IPS-NIHi7 (cell line): ENCODE results near the gene FAM118B.
"Not testable (repeated sequence)": the region's sequence is repeated elsewhere in the genome, so short reads cannot be mapped to it uniquely, and the experiment has no call there.

ENCODE experiments used
- DNase-seq: peaks from one replicate; pipeline ENCODE4 v3.0.0; 2012; ENCODE audit warnings: mixed read lengths; ENCODE audit errors: extremely low spot score

The FAM118B gene

GRCh38 chr11:126268708-126269579 lies 57.4 kb downstream of the FAM118B start, which contains the start of the genes FOXRED1 and SRPRA:
Gene FOXRED1 (plus strand): TSS chr11:126269154. CDS start chr11:126269207, 53 bp downstream.
Gene SRPRA (minus strand): TSS chr11:126268895. CDS start chr11:126268804, 91 bp downstream.
- DNase-seq = peak; percentile 100

DNA sequence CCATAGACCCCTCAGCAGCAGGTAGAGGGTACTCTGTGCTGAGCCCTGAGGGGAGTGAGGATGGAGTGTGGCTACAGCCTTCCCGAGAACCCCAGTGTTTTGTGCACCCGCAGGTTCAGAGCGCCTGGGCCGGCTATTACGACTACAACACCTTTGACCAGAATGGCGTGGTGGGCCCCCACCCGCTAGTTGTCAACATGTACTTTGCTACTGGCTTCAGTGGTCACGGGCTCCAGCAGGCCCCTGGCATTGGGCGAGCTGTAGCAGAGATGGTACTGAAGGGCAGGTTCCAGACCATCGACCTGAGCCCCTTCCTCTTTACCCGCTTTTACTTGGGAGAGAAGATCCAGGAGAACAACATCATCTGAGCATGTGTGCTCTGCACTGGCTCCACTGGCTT lies 65.7 kb downstream of the FAM118B start:
- DNase-seq = no peak

- no peak for DNase-seq
These were observed 66.2 kb downstream of the FAM118B start for GRCh38 chr11:126277780-126278179.

DNA sequence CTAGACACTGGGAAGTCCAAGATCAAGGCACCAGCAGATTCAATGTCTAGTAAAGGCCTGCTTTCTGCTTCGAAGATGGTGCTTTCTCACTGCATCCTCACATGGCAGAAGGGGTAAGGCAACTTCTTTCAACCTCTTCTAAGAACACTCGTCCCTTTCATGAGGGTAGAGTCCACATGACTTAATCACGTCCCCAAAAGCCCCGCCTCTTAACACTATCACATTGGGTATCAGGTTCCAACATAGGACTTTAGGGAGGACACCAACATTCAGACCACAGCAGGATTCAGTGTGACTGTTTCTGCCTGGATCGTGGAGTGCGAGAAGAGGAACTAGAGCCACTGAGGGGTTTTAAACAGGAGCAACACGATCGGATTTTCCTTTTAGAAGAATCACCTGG lies 67.6 kb downstream of the FAM118B start:
- DNase-seq = no peak

DNA sequence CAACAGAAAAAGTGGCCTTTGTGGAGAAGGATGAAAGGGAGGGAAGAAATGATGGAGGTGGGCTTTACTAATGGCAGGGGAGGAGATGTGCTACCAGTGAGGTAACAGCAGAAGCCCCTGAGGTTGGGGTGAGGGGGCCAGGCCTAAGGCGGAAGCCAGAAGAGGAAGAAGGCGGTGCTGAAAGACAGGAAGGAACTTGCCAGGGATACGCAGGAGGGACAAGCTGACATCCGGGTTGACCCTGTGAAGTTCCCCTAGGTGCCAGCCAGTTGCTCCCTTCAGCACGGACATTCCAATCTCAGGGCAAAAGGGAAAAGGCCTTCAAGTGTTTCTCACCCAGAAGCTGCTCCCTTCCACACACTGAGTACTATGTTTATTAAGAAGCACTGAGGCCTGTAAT lies 69.0 kb downstream of the FAM118B start:
- DNase-seq = no peak

DNA sequence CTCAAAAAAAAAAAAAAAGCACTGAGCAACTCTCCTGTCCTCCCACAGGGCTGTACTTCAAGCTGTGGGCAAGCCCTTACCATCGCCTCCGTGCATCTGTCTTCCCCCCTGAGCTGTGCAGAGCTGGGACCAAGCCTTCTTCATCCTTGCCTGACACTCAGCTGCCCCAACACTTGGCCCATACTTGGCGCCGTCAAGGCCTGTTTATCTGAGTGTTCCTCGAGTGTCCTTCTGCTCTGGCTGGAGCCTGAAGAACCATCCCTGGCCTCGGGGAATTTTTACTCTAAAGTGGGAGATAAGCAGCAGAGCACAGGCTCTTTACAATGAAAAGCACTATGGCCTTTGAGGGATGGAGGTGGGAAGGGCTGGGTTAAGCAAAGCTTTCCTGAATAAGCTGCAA lies 69.7 kb downstream of the FAM118B start:
- DNase-seq = no peak

DNA sequence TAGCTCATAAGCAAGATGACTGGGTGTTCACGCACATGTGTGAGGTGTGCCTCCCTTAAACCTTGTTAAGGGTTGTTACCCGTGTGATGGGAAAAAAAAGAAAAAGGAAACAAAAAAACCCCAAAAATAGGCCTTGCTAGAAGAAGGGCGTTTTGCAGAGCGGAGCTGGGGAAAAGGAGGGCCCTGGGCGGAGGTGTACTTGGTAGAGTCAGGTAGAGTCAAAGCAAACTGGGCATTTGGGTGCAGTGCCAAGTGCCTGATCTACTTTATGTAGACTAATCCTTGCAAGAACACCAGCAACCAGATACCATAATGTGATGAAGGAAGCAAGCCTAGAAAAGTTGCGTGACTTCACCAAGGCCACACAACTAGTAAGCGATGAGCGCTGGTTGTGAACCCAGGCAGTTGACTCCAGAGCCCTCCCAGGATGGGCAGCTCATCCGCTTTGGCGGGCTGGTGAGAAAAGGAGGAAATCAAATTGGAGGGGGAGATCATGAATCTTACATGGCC lies 70.1 kb downstream of the FAM118B start:
- no peak for DNase-seq

DNA sequence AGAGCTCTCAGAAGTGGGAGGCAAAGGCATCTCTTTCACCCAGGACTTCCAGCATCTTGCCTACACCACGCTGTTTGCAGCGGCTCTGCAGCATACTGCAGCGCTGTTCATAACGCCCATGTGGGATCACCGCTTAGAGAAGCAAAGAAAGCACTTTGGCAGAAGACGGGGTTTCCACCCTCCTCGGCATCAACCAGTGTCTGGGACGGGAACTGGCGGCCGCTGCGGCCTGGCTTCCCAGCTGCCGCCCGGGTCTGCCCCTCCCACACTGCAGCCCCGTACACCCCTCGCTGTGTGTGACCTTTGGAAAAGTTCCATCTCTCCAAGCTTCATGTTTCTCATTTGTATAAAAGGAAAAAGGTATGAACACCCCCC lies 70.8 kb downstream of the FAM118B start:
- peak; percentile 71 for DNase-seq

DNA sequence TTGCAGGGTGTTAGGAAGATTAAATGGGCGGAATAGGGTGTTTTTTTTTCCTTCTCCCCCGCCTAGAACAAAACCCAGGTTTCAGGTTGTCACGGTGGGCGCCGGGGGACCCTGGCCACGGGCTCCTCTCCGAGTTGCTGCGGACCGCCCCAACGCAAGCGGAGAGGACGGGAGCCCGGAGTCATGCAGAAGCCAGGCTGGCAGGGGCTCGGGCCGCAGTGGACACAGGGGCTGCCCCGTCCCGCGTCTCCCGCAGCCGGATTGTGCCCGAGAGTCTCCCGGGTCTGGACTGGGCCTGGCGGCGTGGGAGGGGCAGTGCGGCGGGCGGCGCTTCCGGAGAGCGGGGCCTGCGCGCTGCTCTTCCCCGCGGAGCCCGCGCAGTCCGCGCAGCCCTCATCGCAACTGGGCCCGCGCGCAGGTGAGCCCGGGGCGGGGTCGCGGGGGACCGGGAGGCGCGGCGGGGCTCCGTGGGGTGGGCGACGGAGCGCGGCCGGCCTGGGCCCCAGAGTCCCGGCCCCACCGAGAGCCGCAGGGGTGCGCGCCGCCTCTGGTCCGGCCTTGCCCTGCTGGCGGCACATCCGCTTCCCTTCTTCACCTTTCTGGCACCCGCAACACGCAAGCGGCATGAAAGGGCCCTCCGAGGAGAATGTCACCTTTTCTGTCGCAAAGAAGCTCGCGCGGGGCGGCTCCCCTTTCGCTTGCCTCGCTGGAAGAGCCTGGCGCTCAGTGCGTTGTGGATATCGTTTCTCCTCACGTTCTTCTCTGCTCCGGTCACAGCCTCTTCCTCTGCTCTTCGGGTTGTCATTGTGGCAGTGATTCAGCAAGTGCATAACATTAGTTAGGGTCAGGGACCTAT lies 71.4 kb downstream of the FAM118B start, which contains the start of gene TIRAP:
Gene TIRAP (plus strand): TSS at position 358 of the 856 bp plus-strand sequence. CDS start 7,802 bp downstream, outside the sequence.
- DNase-seq = peak; percentile 60

DNA sequence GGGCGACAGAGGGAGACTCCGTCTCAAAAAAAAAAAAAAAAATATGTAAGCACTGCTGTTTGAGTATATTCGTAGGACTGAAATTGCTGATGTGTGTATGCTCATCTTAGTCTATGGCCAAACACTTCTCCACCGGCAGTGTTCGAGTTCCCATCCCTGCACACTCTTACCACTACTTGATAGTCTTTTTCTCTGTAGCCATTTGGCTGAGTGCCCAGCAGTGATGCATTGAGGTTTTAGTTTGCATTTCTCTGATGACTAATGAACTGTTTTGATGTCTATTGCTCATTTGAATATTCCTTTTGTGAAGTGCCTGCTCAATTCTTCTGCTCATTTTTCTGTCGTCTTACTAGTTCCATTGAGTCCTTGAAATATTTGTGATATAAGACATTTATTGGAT lies 73.2 kb downstream of the FAM118B start:
- no peak for DNase-seq

DNA sequence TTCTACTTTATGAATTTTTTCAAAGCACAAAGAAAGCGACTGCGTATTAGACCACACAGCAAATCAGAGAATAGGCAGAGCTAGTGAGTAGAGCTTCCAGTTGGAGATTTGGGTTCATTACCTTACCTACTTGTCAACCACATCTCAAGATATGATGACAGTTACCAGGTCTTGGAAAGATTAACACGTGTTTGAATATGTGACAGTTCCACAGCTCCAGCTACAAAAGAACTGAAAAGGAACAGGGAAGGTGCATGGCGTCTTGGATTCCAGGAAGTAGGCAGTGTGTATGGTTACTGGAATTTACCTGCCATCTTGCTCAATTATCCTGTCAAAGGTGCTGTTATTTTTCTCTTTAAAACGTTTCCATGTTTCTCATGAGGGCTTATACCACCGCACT lies 76.7 kb downstream of the FAM118B start:
- no peak for DNase-seq

DNA sequence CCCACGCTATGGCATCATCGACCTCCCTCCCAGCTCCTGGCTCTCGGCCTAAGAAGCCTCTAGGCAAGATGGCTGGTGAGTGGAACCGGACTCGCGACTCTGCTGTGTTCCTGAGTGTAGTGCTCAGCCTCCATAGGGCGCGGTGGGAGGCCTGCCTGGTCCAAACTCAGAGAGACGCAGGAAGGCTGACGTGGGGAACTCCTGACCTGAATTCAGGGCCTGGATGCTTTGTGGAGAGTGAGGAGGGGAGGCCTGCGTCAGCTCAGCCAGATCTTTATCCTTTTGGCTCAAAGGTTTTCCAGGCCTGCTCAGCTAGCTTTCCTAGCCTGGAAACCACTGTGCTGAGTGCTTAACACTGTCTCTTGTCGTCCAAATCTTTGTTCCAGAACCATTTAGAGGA lies 79.3 kb downstream of the FAM118B start:
- DNase-seq = no peak

GRCh38 chr11:126293726-126294125 lies 82.1 kb downstream of the FAM118B start:
- DNase-seq = no peak

- no peak for DNase-seq
These were observed 85.4 kb downstream of the FAM118B start for GRCh38 chr11:126297004-126297403.

GRCh38 chr11:126303623-126304456 lies 92.3 kb downstream of the FAM118B start, which contains the start of gene DCPS:
Gene DCPS (plus strand): TSS chr11:126304060. CDS start chr11:126304081, 21 bp downstream.
- DNase-seq = peak; percentile 99

- DNase-seq = no peak
These were observed 93.0 kb downstream of the FAM118B start for GRCh38 chr11:126304457-126305075.

- no peak for DNase-seq
These were observed 94.1 kb downstream of the FAM118B start for GRCh38 chr11:126305699-126306098.

GRCh38 chr11:126307706-126308105 lies 96.1 kb downstream of the FAM118B start:
- peak; percentile 62 for DNase-seq

- no peak for DNase-seq
These were observed 96.7 kb downstream of the FAM118B start for GRCh38 chr11:126308271-126308671.

- not testable (repeated sequence) for DNase-seq
These were observed 97.2 kb downstream of the FAM118B start for GRCh38 chr11:126308771-126309170.
